ENCODE results near the gene SLC16A7.
"Not testable (repeated sequence)": the region's sequence is repeated elsewhere in the genome, so short reads cannot be mapped to it uniquely, and the experiment has no call there.

SLC16A7 gene, protein sequence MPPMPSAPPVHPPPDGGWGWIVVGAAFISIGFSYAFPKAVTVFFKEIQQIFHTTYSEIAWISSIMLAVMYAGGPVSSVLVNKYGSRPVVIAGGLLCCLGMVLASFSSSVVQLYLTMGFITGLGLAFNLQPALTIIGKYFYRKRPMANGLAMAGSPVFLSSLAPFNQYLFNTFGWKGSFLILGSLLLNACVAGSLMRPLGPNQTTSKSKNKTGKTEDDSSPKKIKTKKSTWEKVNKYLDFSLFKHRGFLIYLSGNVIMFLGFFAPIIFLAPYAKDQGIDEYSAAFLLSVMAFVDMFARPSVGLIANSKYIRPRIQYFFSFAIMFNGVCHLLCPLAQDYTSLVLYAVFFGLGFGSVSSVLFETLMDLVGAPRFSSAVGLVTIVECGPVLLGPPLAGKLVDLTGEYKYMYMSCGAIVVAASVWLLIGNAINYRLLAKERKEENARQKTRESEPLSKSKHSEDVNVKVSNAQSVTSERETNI

DNA sequence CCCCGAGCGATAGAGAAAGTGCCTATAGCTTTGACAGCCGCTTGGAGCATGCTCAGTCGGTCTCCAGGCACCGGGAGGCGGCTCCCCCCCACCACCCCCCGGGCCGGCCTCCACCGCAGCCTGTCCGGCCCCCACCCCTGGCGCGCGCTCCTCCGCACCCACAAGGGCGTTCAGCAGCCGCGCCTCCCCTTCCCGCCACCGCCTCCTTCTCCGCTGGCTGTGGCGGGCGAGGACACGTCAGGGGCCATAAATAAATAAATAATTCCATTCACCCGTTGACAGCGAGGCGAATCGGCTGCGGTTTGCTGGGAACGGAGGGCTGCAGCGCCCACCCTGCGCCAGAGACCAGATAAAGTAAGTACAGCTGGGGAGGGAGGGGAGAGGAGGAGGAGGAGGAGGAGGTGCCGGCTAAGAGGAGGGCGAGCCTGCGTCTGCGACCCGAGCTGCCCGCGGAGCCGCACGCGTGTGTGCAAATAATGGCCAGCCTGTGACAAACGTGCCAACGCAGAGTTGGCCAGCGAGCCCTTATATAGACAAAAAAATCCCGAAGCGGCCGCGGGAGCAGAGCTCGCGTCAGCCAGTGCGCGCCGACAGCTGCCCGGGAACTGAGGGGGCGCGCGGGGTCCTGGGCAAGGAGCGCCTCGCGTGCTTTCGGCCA lies at the start of gene SLC16A7:
Gene SLC16A7 (plus strand): TSS at position 147 of the 658 bp plus-strand sequence. CDS start 108,773 bp downstream, outside the sequence.
- DNase-seq (ENCODE audit: low read depth) = peak; percentile 89

DNA sequence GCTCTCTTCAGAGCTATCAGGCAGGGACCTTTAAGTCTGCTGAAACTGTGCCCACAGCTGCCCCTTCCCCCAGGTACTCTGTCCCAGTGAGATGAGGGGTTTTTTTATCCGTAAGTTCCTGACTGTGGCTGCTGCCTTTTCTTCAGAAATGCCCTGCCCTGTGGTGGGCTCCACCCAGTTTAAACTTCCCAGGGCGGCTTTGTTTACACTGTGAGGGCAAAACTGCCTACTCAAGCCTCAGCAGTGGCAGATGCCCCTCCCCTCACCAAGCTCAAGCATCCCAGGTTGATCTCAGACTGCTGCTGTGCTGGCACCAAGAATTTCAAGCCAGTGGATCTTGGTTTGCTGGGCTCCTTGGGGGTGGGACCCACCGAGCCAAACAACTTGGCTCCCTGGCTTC lies 46.9 kb upstream of the SLC16A7 start:
- no peak for DNase-seq (ENCODE audit: low read depth)

DNA sequence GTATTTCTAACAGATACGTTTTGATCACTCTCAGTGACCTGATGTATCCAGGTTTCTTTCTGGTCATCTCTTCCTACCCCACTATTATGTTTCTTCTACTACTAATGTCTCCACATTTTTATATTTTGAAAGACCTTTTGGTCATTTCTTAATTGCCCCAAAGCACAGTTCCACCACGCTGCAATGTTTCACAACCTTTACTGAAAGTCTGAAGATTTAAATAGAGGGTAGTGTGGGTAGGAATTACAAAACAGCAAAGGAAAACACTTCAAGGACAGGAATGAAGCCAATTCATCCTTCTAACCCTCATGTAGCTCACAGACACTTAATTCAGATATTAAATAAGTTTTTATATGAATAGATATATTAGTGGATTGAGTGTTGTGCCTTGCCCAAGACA lies 36.1 kb upstream of the SLC16A7 start:
- DNase-seq (ENCODE audit: low read depth) = no peak

DNA sequence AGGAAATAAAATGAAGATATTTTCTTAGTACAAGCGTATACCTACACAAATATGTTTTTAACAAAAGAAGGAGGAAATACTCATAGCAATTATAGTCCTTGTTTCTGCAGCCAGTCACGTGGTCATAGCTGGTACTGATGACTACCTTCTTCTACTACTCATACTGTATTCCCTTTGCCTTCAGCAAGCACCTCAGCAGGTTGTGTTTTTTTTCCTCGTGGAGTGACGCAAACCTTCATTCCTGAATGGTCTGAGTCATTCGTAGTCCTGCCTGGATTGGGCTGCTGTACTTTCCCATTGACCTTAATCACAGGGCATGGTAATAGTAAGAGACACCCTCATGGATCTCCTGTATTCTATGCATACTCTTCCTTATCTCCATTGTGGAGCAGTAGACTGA lies 25.7 kb upstream of the SLC16A7 start:
- no peak for DNase-seq (ENCODE audit: low read depth)

DNA sequence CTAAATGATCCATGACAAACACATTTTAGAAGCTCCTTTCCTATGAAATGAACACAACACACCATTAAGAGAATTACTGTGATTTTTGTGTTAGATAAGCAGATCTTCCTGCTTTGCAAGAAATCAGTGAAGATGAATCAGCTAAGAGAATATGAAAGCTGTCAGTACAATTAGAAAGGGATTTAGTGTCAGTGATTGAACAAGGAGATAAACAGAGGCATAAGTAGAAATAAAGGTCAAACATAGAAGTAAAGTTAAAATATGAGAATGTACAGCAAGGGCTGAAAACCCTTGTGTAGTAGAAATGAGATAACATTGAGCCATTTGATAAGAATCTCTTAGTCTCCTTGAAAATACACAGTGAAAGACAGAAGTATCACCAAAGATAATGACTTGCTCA lies 21.4 kb upstream of the SLC16A7 start:
- no peak for DNase-seq (ENCODE audit: low read depth)

DNA sequence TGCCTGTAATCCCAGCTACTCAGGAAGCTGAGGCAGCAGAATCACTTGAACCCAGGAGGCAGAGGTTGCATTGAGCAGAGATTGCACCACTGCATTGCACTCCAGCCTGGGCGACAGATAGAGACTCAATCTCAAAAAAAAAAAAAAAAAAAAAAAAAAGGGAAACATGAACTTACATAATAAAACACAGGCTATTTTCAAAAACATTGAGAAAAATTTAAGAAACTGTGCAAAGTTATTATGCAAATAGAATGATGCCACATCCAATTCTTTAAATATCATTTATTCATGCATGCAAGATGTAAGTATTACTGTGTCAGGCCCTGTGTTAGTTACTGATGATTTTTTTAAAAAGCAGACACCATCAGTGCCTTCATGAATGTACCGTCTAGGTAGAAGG lies 20.0 kb upstream of the SLC16A7 start:
- DNase-seq (ENCODE audit: low read depth) = no peak

DNA sequence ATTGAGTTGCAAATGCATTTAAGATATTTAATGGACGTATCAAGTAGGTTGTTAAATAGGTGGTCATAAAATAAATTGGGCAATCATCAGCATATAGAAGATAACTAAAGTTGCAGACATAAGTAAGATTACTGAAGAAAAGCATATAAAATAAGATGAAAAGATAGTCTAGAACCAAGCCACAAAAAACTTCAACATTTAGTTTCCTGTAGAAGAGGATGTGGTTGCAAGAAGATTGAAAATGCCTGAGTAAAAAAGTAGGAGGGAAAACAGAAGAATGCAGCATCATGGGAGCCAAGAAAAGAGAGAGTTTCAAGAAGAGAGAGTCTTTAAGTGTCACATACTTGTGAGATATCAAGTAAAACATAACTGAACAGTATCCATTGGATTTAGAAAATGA lies 17.6 kb upstream of the SLC16A7 start:
- no peak for DNase-seq (ENCODE audit: low read depth)

DNA sequence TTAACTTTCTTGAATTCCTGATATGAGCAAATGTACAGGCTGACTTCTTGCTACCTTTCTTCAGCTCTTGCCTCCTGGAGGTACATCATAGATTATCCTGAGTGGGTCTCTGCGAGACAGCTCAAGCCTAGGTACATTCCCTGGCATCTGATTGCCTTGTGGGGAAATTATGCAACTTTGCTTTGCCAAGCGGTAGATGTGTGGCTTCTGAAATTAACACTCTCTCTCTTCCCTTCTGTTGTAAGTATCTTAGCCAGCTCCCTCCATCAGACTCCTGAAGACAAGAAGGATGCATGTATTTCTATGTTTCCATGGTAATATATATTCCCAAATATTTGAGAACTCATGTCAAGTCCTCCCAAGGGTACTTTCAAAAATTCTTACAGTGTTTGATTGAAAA lies 16.2 kb upstream of the SLC16A7 start:
- DNase-seq (ENCODE audit: low read depth) = no peak

DNA sequence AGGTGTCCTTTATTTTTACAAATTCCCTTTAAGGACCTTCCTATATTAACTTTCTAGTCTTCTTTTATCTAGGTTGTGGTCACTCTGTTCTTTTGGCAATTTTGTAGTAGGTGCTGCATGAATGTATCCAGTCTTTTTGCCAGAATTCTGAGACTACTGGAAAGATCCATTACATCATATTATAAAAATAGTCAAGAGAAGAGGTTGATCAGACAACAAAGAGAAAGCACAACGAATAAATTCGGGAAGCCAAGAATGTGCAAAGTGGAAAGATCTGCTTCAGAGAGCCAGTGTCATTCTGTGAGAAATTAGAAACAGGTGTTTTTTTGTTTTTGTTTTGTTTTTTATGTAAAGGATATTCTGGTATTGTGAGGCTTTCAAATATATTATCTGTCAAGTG lies 15.8 kb upstream of the SLC16A7 start:
- DNase-seq (ENCODE audit: low read depth) = no peak

DNA sequence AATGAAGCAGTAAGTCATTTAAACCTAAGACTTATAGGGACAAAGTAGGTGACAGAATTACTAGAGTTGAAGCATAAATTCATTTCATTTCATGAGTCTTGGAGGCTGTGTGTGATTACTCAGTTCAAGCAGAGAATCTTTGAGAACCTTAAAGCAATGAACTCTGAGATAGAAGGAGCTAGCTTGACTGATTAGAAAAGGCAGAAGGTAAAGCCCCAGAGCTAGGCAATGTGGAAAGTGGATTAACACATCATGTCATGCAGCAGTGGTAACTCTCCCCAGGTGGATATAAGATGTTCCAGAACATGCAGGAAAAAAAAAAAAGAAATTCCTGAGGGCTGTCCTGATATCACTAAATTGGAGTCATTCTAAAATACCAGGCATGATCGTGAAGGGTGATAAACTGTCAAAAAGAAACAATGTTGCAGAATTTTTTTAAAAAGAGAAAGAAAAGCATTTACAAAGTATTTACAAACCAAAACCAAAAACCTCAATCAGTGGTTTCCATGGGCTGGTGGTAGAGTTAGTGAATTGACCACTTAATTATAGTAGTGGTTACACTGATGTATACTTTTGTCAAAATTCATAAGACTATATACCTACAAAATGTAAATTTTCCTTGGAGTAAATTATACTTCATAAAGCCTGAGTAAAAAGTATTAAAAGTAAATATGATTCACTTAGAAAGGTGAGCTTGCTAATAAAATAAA lies 12.7 kb upstream of the SLC16A7 start:
- DNase-seq (ENCODE audit: low read depth) = no peak

DNA sequence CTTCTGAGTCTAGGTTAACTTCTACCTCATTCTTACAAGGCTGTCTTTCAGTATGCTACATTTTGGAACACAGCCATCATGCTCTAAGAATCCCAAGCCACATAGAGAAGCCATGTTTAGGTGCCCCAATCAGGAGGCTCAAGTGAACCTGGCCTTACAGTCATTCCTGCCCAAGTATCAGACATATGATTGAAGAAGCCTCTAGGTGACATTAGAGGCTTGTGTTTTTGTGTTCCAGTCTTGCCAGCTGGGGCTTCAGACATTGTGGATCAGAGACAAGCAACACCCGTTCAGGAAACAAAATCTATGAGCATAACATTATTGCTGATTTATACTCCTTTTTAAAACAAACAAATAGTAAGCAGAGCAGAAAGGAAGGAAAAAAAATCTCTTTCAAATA lies 8.1 kb upstream of the SLC16A7 start:
- no peak for DNase-seq (ENCODE audit: low read depth)

DNA sequence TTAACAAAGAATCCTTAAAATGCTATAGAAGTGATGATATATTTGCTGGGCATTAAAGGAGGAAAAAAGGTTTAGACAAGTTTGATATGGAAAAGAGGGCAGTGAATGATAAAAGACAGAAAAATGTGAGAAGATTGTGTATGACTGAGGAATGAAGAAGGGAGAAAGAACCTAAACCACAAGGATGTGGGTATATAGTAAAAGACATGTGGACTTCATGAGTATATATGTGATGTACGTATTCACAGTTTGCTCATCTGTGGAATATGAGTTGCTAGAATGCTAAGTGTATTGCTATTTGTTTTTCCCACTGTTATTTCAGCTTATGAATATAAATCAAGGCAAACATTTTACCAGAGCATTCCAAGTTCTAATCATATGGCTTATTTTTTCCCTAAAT lies 2.1 kb upstream of the SLC16A7 start:
- no peak for DNase-seq (ENCODE audit: low read depth)

DNA sequence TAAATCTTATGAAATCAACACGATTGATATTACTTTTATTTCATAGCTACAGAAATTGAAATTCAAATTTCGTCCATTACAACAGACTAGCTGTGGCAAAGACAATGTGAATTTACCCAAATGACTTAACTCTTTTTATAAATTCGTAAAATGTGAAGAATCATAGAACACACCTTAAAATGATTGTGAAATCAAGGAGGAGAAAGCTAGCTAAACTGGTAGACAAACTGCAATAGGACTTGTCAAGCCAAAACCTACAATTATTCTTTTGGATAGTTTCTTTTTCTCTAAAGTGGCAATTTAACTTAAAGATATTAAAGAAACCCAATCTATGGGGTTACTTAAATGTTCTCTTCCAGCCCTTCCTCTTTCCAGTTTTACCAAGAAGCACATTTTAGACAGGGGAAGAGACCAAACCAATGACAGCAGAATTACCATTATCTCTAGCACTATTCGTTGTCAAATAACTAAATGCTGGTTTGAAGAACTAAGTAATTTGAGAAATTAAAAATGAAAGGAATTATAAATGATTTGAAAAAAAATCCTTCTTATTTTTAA lies 807 bp upstream of the SLC16A7 start:
- no peak for DNase-seq (ENCODE audit: low read depth)

DNA sequence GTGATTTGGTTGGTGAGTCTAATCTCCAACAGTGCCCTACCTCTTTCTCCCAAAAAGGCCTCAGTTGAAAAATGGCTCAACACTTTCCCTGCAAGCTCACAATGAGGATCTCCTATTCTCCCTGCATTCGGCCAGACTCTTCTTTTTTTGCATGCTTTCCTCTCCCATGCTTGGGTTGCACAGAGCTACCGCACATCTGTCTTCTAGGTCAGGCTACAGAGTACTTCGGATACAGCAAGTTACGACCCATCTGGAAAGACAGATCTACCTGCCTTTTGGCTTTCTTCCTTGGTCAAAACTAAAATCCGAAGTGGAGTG lies 305 bp upstream of the SLC16A7 start:
- no peak for DNase-seq (ENCODE audit: low read depth)

DNA sequence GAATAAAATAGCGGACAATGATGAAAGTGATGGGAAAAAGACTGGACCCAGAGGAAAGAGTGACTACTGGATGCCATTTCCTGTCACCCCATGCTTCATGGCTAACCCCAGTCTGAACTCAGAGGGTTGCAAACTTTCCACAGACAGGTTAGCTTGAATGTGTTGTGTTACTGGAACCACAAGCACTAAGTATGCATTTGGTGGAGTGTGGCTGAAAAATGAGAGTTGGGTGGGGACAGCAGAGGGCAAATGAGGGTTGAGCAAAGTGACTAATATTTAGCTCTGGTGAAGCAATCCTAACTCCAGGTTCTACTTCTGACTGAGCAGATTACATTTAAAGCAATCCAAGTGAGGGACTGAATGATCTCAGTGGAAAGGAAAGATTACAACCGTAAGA lies 1.6 kb downstream of the SLC16A7 start:
- peak; percentile 95 for DNase-seq (ENCODE audit: low read depth)

DNA sequence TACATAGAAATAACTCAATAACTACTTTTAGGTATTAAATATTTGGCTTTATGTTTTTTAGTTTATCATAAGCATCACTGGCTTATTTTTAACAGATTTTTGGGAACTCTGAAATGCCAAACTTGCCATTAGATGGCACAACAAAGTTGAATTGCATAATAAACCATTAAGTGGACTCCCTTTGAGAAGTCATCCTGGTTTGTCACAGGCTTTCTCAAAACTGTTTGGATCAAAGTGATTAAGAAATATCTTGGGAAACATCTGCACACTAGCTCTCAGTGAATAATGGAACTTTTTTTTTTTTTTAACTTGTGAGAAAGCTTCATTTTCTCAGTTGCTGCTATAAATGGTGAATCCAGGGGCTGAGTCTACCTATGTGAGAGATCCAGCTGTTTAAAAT lies 4.3 kb downstream of the SLC16A7 start:
- DNase-seq (ENCODE audit: low read depth) = no peak

DNA sequence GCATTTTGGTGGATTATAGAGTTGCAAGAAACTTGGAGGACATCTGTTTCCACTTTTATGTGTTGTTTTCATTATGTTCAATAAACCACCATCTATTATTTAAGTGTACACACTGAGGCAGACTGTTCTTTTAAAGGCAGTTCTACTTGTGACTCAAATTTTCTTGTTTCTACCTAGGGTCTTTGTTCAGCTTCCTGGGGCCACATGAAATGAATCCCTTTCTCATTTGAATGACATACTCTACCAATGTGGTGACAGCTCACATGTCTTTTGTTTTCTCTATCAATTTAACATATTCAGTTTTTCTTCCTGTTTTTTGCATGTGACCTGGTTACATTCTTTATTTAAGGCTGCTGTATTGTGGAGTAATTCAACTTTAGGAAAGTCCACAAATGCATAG lies 7.9 kb downstream of the SLC16A7 start:
- DNase-seq (ENCODE audit: low read depth) = no peak

DNA sequence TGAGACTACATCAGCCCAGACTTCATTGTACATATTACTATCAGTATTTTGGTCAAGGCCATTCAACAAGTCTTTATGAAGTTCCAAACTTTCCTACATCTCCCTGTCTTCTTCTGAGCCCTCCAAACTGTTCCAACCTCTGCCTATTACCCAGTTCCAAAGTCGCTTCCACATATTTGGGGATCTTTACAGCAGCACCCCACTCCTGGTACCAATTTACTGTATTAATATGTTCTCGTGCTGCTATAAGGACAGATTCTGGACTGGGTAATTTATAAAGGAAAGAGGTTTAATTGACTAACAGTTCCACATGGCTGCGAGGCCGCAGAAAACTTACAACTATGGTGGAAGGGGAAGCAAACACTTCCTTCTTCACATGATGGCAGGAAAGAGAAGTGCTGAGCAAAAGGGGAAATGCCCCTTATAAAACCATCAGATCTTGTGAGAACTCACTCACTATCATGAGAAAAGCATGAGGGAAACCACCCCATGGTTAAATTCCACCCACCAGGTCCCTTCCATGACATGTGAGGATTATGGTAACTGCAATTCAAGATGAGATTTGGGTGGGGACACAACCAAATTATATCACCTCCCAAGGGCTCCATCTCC lies 17.1 kb downstream of the SLC16A7 start:
- not testable (repeated sequence) for DNase-seq (ENCODE audit: low read depth)

DNA sequence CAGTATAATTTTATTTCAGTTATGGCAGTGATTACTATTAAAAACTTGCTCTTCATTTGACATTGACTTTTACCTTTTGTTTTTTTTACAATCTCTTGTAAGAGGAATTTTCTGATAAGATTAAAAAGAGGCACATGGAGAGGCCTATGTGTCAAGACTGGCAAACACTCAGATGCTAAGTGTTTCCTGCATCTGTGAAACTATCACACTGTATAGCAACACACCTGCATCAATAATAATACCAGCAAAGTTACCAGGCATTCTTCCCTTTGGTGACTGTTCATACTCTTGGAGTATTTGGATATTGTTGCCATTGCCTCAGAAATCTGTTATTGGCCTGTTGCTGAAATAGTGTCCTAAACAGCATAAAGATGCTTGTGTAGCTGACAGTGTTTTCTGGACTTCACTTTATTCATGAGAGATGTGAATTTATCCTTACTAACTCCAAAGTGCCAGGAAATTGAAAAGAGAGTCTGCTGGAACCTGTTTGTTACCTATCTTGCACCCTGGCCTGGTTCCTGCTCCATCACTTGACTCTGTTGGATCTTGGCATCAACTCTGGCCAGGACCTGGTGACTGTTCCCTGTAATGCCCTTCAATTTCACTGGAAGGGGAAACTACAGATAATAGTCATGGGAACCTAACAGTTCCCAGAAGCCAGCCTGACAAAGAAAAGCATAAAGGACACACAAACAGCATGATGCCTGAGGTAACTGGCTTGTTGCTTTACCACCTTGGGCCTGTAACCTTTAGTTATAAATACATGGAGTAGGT lies 19.8 kb downstream of the SLC16A7 start:
- no peak for DNase-seq (ENCODE audit: low read depth)

DNA sequence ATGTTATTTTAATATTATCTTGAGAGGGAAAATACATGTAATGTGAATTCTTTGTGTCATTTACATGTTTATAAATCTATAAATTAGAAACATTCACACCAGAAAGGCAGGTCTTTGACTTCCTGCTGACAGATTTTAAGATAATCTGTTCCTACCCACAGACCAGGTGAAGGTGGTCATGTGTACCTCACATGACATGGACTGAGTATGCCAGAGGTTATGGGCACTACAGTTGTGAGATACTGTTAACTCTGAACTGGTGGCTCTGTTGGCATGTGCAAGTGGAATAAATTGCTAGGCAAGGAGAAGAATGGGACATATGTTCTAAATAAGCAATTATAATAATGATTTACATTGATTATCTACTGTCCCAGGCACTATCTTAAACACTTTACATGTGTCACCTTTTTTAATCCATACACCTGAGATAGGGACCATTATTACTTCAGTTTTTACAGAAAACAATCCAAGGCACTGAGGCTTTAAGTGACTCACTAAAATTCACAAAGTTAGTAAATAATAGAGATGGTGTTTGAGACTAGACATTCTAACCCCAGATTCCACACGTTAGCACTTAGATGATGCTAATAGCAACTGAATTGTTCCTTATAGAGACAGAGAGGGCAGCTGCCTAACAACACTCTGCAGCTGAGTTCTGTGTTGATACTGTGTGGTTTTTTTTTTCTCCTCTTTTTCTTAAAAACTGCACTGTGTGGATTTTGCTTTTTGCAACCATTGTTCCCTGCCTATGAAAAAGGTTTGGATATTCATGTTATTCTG lies 23.8 kb downstream of the SLC16A7 start:
- DNase-seq (ENCODE audit: low read depth) = no peak

DNA sequence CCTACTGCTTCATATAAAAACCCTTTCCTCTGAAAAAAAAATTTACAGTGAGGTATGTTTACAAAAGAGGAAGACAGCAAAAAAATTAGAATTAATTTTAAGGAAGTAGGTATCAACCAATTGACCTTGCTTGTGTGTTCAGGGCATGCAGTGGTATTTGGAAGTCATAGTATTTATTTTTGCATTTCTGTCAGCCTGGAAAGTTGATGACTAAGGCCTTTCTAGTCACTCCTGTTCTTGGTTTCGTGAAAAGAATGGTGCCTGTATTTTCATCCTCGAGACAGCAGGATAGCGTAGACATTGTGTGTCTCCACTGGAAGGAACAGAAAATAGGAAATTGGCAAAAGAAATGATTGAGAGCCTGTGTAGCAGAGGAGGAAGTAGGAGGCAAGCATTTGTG lies 24.5 kb downstream of the SLC16A7 start:
- no peak for DNase-seq (ENCODE audit: low read depth)

All from fibroblast of the conjunctiva (primary cell).